Mesenteric fat pad (tissue), 1 donor: ENCODE results near the gene KRTAP13-1. TPM values are rescaled to one million over a fixed set of nuclear protein-coding genes. Genes with fewer than 3 reads are reported as not detected.

ENCODE experiments used
- DNase-seq: peaks from one replicate; pipeline ENCODE4 v3.0.0-alpha.2; 2020; ENCODE audit warnings: low spot score
- long read RNA-seq: library from polyadenylated mRNA; unstranded; transcript quantifications from one replicate; pipeline ENCODE4 v2.0.0, GENCODE V29; 2020
- total RNA-seq: library from RNA; stranded (reverse); fragmentation: NEBNext Ultra II Directional; extraction: Animal tissue kit (Norgen Biotek cat#: 25700); gene quantifications from one replicate; pipeline ENCODE4 v1.2.1, GENCODE V29; 2021
- donor health status: DM: yes; HTN: yes; CAD: no.

Gene KRTAP13-1, protein sequence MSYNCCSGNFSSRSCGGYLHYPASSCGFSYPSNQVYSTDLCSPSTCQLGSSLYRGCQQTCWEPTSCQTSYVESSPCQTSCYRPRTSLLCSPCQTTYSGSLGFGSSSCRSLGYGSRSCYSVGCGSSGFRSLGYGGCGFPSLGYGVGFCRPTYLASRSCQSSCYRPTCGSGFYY
- total RNA-seq, result not detected
- long read RNA-seq, result 0 reads

DNA sequence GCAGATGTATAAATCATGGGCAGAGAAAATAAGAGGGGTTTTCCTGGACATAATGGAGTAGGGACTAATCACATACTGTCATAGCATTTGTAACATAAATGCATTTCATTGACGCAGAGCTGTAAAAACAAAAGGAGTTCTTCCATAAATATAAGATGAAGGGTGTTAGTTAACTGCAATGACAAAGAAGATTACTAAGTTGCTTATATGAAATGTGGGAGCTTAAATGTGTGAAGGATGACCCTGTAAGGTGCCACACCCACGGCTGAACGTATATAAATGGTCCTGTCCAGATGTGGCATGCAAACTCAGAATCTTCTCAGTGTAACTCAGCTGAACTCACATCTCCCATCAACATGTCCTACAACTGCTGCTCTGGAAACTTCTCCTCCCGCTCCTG is at the start of gene KRTAP13-1:
KRTAP13-1 (plus strand) TSS at position 301 of the 400 bp plus-strand sequence; CDS start at position 357, 56 bp downstream.
- no peak for DNase-seq

DNA sequence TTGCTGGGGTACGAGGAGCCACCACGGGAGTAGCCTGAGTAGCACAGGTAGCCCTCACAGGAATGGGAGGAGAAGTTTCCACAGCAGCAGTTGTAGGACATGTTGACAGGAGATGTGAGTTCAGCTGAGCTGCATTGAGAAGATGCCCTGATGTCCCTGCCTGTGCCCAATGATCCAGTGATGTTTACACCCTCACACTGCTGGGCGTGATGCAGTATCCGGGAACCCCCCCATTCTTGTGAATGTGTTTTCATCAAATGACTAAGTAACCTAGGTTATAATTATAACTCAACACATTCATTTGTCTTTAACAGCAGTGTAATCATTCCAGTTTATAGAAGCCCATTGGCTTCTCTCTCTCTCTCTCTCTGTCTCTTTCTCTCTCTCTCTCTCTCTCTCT is 47.3 kb upstream of the KRTAP13-1 start, which contains the start of gene KRTAP23-1:
KRTAP23-1 (minus strand) TSS at position 101 of the 400 bp plus-strand sequence; CDS start at position 101, 0 bp downstream.
- DNase-seq, result no peak

DNA sequence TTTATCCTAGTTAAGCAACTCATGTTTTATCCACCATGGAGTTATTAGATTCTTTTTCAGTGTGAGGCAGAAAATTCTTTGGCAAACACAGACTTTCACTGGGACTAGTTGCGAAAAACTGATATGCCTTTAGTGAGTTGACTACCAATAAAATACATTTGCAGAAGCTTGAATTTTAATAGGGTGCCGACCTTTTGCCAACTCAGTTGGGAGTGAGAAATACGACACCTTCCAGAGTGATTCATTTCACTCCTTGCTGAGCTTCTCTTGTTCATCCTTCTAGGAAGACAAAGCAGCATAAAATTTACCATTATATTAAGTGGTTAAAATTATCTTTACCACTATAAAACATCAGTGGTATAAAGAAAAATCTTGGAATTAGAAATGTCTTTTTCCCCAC is 46.3 kb upstream of the KRTAP13-1 start:
- no peak for DNase-seq

DNA sequence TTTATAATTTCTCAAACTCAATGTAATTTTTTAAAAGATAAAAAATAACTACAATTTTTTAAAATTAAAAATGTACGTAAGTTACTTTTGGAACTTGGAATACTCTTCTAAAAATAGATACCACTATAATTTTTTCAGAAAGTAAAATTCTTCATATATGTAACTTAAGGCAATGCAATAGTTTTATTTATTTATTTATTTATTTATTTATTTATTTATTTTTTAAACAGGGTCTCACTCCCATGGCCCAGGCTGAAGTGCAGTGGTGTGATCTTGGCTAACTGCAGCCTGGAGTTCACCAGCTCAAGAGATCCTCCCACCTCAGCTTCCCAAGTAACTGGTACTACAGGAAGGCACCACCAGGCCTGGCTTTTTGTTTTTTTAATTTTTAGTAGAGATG is 44.3 kb upstream of the KRTAP13-1 start:
- DNase-seq, result no peak

DNA sequence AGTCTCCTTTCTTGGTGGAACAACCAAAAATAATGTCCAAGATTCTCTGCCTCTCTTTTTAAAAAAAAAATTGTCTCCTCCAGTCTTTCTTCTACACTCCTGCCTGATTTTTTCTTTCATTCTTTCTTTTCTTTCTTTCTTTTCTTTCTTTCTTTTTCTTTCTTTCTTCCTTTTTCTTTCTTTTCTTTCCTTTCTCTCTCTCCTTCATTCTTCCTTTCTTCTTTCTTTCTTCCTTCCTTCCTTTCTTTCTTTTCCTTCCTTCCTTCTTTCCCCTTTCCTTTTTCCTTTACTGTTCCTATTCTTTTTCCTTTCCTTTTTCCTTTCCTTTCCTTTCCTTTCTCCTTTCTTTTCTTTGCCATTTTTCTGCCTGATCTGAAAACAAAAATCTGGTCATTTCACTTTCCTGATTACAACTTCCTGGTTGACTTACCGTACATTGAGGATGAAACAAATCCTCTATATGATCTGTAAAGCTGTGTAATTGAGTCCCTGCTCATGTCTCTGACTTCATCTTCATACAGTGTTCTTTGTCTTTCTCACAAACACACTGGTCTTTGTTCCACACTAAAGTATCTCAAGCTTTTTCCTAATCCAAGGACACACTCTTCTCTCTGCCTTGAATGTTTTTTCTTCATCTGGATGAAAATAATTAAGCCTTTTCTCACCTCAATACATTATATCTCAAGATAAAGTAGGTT is 41.4 kb upstream of the KRTAP13-1 start:
- no peak for DNase-seq

DNA sequence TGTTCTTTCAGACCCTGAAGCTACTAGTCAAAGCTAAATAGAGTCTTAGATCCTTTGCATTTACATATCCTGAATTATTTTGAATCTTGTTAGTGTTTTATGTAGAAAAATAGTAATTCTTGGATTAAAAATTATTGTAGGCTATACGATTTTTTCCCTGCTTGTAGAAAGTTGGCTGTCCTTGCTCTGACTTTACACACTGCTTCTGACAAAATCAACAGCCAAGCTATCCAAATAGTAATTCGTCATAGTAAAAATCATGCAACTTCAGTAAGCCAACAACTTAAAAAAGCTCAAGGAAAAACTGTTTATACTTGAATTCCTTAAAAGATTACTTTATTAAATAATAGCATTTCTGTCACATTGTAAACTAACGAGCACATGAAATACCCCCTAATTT is 39.9 kb upstream of the KRTAP13-1 start:
- DNase-seq, result no peak

DNA sequence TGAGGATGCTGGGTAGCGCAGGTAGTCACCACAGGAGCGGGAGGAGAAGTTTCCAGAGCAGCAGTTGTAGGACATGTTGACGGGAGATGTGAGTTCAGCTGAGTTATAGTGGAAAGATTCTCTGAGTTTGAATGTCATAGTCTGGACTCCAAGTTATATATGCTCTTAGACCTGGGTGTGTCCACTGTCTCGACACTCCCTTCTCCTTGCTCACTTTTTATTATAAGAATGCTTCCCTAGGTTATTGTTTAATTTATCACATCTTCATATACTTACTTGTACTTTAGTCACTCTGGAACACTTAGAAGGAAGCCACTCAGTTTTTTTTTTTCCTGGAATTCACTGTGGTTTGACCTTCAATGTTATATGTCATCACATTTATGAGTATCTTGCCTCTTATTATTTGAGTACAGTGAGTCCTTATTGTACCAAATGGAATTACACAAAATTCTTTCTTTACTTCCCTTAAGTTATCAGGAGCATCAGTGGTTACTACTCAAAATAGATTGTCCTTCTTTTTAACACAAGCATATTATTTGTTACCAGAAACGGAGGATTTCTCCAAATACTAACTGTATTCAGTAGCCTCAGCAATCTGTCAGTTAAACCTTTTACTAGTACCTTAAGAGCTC is 23.6 kb upstream of the KRTAP13-1 start, which contains the start of gene KRTAP13-2:
KRTAP13-2 (minus strand) TSS at position 133 of the 632 bp plus-strand sequence; CDS start at position 75, 58 bp downstream.
- DNase-seq, result no peak

DNA sequence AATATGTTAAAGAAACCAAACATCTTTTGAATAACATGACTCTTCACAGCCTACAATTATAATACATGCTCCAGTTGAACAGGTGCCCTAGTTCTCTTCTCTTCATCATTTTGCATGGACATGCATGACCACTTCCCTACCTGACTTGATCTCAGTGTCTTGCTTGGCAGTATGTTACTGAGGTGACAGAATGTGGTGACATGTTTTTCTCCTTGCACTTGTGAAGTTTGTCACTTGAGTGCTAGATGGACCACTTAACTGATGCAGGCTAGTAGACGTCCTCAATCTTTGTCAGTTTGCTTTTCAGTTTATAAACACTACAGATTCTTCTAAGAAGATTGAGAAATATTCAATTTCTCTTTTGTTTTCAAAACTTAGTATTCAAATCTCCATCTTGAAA is 13.6 kb upstream of the KRTAP13-1 start:
- DNase-seq, result no peak

DNA sequence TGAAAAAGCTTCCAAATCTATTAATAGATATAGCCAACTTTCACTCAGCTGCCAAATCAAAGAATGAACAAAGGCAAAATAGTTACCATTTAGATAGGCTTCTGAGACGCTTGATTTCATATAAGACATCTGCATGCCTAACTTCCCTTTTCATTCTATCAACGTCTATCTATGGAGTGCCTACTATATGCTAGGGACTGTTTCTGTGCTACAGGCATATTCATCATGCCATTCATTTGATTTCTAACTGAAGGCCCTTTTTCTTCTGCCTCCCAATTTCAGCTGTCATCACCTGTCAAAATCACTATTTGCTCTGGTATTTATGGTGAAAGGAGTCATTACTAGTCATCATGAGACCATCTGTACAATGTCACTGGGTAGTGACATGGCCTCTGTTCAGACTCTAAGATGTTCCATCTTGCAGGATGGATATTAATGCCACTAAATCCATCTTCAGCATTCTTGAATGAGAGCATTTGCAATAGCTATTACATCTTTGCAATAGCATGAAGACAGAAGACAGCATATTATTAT is 4.3 kb upstream of the KRTAP13-1 start:
- DNase-seq, result no peak

DNA sequence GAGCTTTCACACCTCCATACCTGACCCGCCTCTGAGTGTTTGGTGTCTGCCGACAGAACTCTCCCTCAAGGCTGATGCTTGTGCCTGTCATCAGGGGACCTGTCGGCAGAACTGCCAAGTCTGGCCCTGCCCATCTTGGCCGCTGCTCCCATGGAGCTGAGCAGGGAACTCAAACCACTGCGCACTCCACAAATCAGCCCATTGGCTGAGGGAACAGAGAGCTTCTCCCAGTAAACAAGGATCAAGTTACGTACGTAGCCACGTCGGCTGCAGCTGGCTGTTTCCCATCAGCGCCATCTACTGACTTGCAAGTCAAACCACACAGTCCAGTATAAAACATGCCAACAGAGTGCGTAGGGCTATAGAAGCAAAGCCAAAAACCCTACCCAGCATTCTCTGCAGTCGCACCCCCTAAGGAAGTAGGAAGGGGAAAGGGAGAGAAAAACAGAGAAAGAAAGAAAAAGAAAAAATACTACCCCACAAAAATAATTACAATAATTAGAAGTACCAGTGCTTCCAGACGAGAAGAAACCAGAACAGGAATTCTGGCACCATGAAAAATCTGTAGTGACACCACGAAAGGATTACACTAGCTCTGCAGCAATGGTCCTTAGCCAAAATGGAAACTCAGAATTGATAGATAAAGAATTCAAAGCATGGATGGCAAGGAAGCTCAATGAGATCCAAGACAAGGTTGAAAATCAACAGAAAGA is 13.1 kb downstream of the KRTAP13-1 start:
- no peak for DNase-seq

DNA sequence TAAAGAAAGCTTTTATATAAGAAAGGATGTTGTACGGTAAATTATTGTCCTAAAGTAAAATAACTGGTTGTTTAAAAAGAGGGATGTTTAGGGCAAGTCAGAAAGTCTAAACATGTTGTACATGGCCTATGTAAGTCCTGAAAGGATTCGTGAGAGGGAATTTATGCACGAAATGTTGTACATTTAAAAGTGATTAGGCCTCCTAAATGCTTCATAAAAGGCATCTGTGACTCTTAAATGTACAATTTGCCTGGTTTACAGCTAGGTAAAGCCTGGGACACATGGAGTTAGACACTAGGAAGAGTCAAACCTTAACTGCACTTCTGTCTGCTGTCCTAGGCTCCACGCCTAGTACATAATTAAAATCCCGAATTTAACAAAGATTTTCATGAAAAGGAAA is 20.2 kb downstream of the KRTAP13-1 start:
- DNase-seq, result no peak

DNA sequence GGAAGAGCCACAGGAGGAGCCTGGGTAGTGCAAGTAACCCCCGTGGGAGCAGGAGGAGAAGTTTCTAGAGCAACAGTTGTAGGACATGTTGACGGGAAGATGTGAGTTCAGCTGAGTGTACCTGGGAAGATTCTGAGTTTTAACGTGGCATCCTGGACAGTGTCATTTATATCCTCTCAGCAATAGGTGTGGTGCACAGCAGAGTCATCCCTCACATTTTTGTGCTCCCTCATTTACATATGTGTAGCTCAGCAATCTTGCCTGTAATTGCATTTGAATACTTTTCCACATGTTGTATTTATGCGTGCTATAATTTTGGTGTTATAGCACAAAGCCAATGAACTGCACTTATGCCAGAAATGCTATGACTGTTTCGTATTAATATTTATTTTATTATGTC is 30.0 kb downstream of the KRTAP13-1 start, which contains the start of gene KRTAP13-3:
KRTAP13-3 (minus strand) TSS at position 101 of the 400 bp plus-strand sequence; CDS start at position 87, 14 bp downstream.
- no peak for DNase-seq

DNA sequence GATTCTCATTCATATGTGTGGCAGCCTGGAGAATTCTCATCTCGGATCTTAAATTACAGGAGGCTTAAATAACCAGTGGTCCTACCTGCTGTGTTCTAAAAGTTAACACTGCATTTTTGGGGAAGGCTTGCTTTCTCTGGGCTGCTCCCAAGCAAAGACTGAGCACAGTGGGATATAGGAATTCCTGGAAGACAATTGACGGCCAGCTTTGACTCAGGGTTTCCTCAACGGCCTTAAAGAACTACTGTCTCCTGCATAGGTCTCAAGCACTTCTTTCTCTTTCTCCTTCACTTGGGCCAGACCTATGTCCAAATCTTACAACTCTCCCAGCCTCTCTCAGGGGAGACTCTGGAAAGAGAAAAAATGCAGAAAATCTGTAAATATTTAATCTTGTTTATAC is 30.9 kb downstream of the KRTAP13-1 start:
- no peak for DNase-seq

DNA sequence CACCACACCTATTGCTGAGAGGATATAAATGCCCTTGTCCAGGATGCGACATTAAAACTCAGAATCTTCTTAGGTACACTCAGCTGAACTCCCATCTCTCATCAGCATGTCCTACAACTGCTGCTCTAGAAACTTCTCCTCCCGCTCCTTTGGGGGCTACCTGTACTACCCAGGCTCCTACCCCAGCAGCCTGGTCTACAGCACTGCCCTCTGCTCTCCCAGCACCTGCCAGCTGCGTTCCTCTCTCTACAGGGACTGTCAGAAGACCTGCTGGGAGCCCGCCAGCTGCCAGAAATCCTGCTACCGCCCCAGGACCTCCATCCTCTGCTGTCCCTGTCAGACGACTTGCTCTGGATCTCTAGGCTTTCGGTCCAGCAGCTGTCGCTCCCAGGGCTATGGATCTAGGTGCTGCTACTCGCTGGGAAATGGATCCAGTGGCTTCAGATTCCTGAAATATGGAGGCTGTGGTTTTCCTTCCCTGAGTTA is 34.4 kb downstream of the KRTAP13-1 start, which contains the start of gene KRTAP13-4:
KRTAP13-4 (plus strand) TSS at position 51 of the 486 bp plus-strand sequence; CDS start at position 107, 56 bp downstream.
- DNase-seq, result no peak

DNA sequence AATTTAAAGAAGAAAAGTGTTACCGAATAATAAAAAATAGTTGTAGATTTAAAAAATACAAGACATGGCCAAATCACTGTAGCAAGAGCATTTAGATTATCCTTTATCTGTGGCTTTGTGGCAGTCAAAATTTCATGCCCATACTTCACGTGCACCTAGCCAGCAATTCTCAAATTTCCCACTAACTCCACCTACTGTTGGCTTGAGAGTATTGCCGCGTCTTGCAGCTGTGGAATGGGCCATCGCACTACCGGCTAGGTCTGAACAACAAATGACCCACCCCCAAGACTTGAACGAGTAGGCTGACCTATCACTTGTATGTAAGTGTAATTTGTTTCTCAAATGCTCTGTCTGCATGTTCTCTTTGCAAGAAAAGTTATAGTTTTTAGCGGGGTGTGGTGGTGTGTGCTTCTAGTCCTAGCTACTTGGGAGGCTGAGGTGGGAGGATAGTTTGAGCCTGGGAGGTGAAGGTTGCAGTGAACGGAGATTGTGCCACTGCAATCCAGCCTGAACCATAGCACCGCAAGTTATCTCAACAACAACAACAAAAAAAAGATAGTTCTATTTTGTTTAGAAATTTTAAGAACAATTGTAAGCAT is 38.3 kb downstream of the KRTAP13-1 start:
- no peak for DNase-seq

DNA sequence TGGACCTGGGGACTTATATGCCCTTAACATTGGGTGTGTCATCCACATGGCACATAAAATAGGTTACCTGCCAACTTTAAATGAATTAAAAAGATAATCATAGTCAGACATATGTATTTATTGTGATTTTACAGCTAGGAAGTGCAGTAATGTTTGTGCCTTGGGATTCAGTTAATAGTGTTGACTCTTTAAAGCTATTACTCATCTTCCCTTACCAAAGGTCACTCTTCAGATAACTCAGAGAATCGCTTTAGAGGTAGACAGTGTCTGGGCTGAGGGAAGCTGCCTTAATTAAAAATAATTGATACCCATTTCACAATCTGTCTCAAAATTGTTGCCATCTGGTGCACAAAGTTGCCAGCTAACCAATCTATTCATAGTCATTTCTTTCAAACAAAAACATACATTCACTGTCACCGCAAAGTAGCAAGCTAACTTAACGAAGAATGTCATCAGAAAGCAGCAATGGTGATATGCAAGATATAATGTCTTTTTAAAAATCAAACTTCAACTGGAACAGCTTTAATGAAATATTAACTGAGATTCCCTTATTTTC is 41.3 kb downstream of the KRTAP13-1 start:
- no peak for DNase-seq

DNA sequence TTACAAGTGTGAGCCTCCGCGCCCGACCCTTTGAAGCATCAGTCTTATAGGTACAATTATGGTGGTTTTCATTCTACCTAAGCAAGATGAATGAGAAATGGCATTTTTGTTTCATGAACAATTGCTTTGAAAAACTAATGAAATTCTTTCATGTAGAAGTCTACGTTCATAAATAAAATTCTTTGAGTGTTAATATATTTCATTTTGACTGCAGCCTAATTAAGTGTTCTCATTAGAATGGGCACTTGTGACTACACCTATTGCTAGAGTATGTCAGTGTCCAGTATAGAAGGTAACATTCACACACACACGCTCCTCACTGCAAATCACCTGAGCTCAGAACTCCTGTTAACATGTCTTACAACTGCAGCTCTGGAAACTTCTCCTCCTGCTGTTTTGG is 44.1 kb downstream of the KRTAP13-1 start, which contains the start of gene KRTAP15-1:
KRTAP15-1 (plus strand) TSS at position 301 of the 400 bp plus-strand sequence; CDS start at position 354, 53 bp downstream.
- DNase-seq, result no peak

DNA sequence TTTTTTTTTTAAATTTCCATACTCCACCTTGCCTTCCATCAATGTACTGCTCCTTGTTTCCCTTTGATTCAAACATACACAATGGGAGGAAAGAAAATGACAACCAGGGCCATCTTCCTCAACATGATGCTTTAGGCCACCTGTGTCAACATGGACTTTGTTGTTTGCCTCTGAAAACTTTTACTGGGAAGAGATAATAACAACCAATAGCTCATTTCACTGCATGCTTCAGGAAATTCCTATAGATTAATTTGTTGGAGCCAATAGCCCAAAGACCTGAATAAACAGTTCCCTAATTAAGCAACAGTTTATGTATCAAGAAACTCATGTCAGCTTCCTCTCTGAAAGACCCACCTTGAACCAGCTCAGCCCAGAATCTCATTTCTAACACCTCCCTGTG is 47.4 kb downstream of the KRTAP13-1 start:
- no peak for DNase-seq

DNA sequence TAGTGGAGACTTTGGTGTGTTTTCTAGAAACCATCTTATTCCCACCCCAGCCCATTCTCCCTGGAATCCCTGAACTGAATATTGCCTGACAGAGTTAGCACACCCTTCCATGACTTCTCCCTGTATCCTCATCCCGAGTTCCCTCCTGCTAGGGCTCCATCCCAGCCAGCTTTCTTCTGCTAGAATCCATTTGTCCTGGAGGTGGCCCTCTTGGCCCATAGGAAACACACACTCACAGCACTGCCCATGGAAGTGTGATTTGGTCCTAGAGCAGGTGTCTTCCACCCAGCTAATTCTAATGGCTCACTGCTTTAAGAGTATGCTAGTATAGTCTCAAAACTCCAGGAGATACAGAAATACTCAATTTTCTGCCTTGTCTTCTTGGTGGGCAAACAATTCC is 48.4 kb downstream of the KRTAP13-1 start:
- no peak for DNase-seq
